ENCODE results near the gene NDUFS2.

NDUFS2 gene

GRCh38 chr1:161227196-161227871 is 25.2 kb downstream of the NDUFS2 start:
- TF ChIP-seq CEBPB (IDR thresholded peaks at IDR 0.05) (no peak), RAD21 (IDR thresholded peaks at IDR 0.05; ENCODE audit: low read depth) (peak; percentile 78)

DNA sequence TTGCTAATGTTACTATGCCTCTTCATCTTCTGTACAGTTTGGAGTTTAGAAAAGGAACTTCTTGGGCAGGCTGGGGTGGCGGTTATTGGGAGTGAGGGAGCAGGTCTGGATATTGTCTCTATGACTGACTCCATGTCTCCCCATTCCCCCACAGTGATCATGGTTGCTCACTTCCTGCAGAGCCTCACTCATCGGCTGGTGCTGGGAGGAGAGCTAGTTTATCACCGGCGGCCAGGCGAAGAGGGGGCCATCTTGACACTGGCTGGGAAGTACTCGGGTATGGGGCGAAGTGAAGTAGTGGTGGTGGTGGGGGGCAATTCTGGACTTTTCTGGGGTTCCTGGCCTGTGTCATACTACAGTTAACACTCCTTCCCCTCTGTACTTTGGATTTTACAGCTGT is 25.9 kb downstream of the NDUFS2 start:
- TF ChIP-seq TAF1 (IDR thresholded peaks at IDR 0.05; ENCODE audit: low read depth), result no peak
- no peak for TF ChIP-seq CEBPB (IDR thresholded peaks at IDR 0.05)
- no peak for TF ChIP-seq MAX (IDR thresholded peaks at IDR 0.05)
- no peak for TF ChIP-seq TCF12 (IDR thresholded peaks at IDR 0.05; ENCODE audit: low read depth)
- no peak for TF ChIP-seq ZBTB7A (IDR thresholded peaks at IDR 0.05; ENCODE audit: low read depth)
- TF ChIP-seq YY1 (IDR thresholded peaks at IDR 0.05; ENCODE audit: low read depth), result no peak
- TF ChIP-seq EP300 (IDR thresholded peaks at IDR 0.05; ENCODE audit: borderline replicate concordance), result no peak
- no peak for TF ChIP-seq REST (IDR thresholded peaks at IDR 0.05; ENCODE audit: low read depth)
- TF ChIP-seq FOXM1 (IDR thresholded peaks at IDR 0.05; ENCODE audit: borderline replicate concordance, low read depth), result no peak
- no peak for TF ChIP-seq TEAD4 (IDR thresholded peaks at IDR 0.05)
- TF ChIP-seq, protein P1, sequence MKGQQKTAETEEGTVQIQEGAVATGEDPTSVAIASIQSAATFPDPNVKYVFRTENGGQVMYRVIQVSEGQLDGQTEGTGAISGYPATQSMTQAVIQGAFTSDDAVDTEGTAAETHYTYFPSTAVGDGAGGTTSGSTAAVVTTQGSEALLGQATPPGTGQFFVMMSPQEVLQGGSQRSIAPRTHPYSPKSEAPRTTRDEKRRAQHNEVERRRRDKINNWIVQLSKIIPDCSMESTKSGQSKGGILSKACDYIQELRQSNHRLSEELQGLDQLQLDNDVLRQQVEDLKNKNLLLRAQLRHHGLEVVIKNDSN (IDR thresholded peaks at IDR 0.05), result no peak
- no peak for TF ChIP-seq EGR1 (IDR thresholded peaks at IDR 0.05)
- TF ChIP-seq NFIC (IDR thresholded peaks at IDR 0.05), result no peak
- TF ChIP-seq CREB1 (IDR thresholded peaks at IDR 0.05; ENCODE audit: low read depth), result no peak

GRCh38 chr1:161229896-161230295 is 27.7 kb downstream of the NDUFS2 start:
- TF ChIP-seq TAF1 (IDR thresholded peaks at IDR 0.05; ENCODE audit: low read depth), result no peak
- TF ChIP-seq FOXM1 (IDR thresholded peaks at IDR 0.05; ENCODE audit: borderline replicate concordance, low read depth), result no peak
- peak; percentile 12; the same call in 1 of the 2 replicates for TF ChIP-seq RAD21 (IDR thresholded peaks at IDR 0.05; ENCODE audit: low read depth)
- TF ChIP-seq NFIC (IDR thresholded peaks at IDR 0.05), result no peak
- TF ChIP-seq CEBPB (IDR thresholded peaks at IDR 0.05), result no peak
- TF ChIP-seq, protein P1 (IDR thresholded peaks at IDR 0.05), result no peak
- no peak for TF ChIP-seq EGR1 (IDR thresholded peaks at IDR 0.05)

DNA sequence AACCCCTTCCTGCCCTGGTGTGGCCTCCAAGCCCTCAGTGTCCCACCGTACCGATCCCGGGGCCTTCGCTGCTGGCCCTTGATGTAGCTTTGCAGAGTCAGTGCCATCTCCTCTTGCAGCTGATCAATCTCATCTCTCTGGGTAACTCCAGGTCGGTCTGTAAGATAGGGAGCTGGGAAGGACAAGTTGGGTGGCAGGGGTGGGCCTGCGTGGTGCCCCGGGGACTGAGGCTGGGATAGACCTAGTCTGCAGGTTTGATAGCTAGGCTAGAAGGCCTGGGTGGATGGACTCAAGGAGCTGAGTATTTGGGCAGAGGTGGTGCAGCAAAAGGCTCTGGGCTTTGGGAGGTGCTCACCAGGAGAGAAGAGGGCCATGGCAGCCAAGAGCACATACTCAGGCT is 28.6 kb downstream of the NDUFS2 start:
- no peak for TF ChIP-seq MAX (IDR thresholded peaks at IDR 0.05)
- TF ChIP-seq NFIC (IDR thresholded peaks at IDR 0.05), result no peak
- TF ChIP-seq, protein P1 (IDR thresholded peaks at IDR 0.05), result no peak
- TF ChIP-seq TEAD4 (IDR thresholded peaks at IDR 0.05), result no peak
- no peak for TF ChIP-seq TCF12 (IDR thresholded peaks at IDR 0.05; ENCODE audit: low read depth)
- TF ChIP-seq ZBTB7A (IDR thresholded peaks at IDR 0.05; ENCODE audit: low read depth), result no peak

DNA sequence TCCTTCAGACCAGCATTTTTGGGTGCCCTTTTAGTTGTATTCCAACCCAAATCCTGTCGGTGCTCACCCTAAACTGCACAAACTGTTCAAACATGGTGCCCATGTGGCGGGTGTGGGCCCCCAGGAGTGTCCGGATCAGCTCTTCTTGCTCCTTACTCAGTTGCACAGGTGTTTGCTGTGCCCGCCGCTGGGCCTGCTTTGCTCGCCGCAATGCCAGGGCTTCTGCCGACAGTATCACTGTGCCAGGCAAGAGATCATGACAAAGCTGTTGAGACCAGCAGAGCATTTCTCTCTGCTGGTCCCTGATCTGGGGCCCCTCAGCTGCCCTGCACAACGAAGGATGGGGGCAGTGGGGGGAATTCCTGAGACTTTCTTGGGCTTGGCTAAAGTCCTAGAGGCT is 30.9 kb downstream of the NDUFS2 start:
- TF ChIP-seq TCF12 (IDR thresholded peaks at IDR 0.05; ENCODE audit: low read depth), result no peak
- no peak for TF ChIP-seq RAD21 (IDR thresholded peaks at IDR 0.05; ENCODE audit: low read depth)
- TF ChIP-seq FOXM1 (IDR thresholded peaks at IDR 0.05; ENCODE audit: borderline replicate concordance, low read depth), result no peak
- no peak for TF ChIP-seq ZBTB7A (IDR thresholded peaks at IDR 0.05; ENCODE audit: low read depth)
- TF ChIP-seq MAX (IDR thresholded peaks at IDR 0.05), result no peak
- no peak for TF ChIP-seq CEBPB (IDR thresholded peaks at IDR 0.05)
- no peak for TF ChIP-seq TEAD4 (IDR thresholded peaks at IDR 0.05)
- TF ChIP-seq YY1 (IDR thresholded peaks at IDR 0.05; ENCODE audit: low read depth), result no peak

- TF ChIP-seq MAX (IDR thresholded peaks at IDR 0.05), result no peak
- no peak for TF ChIP-seq NFIC (IDR thresholded peaks at IDR 0.05)
- no peak for TF ChIP-seq CEBPB (IDR thresholded peaks at IDR 0.05)
- no peak for TF ChIP-seq YY1 (IDR thresholded peaks at IDR 0.05; ENCODE audit: low read depth)
These were observed 34.0 kb downstream of the NDUFS2 start for GRCh38 chr1:161235957-161236775.

- TF ChIP-seq MAX (IDR thresholded peaks at IDR 0.05) (no peak), CEBPB (IDR thresholded peaks at IDR 0.05) (no peak), RAD21 (IDR thresholded peaks at IDR 0.05; ENCODE audit: low read depth) (no peak), EGR1 (IDR thresholded peaks at IDR 0.05) (no peak), CREB1 (IDR thresholded peaks at IDR 0.05; ENCODE audit: low read depth) (no peak), REST (IDR thresholded peaks at IDR 0.05; ENCODE audit: low read depth) (no peak), ZBTB7A (IDR thresholded peaks at IDR 0.05; ENCODE audit: low read depth) (no peak), TEAD4 (IDR thresholded peaks at IDR 0.05) (no peak), YY1 (IDR thresholded peaks at IDR 0.05; ENCODE audit: low read depth) (no peak), TAF1 (IDR thresholded peaks at IDR 0.05; ENCODE audit: low read depth) (no peak), NFIC (IDR thresholded peaks at IDR 0.05) (no peak), EP300 (IDR thresholded peaks at IDR 0.05; ENCODE audit: borderline replicate concordance) (no peak), FOXM1 (IDR thresholded peaks at IDR 0.05; ENCODE audit: borderline replicate concordance, low read depth) (no peak), TCF12 (IDR thresholded peaks at IDR 0.05; ENCODE audit: low read depth) (no peak)
- TF ChIP-seq, protein P1 (IDR thresholded peaks at IDR 0.05), result no peak
These were observed 35.9 kb downstream of the NDUFS2 start, which contains the start of gene NR1I3 for GRCh38 chr1:161238039-161238473. Gene NR1I3, minus strand, starts transcription at chr1:161238203. Its CDS starts 1,638 bp downstream, at chr1:161236565.

All from Ishikawa (cell line).